GM18858 (cell line): ENCODE data around the gene RAE1.
"Not testable (repeated sequence)": the region's sequence is repeated elsewhere in the genome, so short reads cannot be mapped to it uniquely, and the experiment has no call there.

Source experiments
- ATAC-seq: cut with Tn5 transposase; IDR thresholded peaks from one replicate; pipeline ENCODE4 v1.9.1; 2021; ENCODE audit not compliant: unreplicated experiment

The RAE1 gene

DNA sequence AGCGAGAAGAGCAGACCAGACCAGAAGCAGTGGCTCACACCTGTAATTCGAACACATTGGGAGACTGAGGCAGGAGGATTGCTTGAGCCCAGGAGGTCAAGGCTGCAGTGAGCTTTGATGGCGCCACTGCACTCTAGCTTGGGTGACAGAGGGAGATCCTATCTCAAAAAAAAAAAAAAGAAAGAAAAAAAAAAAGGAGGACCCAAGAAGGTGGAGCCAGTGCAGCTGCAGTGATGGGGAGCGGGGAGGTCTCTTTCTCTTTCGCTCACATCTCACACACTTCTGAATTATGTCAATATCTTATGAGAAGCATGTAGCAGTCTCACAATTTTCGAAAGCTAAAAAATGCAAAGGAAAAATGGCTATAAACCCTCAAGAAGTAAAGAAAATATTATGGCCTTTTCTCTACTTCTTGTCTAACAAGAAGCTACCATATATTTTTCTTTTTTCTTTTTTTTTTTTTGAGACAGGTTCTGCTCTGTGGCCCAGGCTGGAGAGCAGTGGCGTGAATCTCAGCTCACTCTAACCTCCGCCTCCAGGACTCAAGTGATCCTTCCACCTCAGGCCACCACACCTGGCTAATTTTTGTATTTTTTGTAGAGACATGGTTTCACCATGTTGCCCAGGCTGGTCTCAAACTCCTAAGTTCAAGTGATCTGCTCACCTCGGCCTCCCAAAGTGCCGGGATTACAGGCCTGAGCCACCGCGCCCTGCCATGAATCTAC, 25.3 kb upstream of the RAE1 start:
- ATAC-seq, result no peak

DNA sequence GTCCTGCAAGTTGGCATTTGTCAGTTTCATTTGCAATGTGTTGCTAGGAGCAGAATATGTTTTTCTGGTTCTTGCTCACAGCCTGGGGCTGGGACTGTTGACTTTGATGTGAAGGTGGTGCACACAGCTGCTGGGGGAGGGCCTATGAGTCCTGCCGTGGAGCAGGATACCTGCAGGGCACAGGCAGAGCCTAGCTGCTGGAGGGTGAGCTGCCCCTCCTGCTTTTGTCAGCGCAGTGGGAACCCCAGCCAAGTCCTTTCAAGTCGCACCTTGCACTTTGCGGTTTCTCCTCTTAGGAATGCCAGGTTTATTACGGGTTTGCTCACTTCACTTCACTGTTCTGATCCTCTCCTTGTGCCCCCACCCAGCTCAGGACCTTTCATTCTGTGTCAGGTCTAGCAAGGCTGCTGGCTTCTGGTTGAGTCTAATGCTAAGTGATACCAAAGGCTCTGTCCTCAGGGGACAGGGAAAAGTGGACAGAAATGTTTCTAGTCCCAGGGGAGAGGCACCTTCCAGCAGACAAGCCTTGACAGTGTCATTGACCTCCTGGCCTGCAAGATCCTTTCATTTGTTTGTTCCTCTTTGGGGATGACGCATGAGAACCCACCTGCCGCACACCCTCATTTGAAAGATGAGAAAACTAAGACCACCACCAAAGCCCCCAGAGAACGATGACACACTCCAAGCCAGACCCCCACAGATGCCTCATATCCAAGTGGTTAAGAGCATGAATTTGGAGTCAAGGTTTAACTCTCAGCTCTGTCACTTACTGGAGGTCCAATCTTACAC, 24.2 kb upstream of the RAE1 start:
- no peak for ATAC-seq

DNA sequence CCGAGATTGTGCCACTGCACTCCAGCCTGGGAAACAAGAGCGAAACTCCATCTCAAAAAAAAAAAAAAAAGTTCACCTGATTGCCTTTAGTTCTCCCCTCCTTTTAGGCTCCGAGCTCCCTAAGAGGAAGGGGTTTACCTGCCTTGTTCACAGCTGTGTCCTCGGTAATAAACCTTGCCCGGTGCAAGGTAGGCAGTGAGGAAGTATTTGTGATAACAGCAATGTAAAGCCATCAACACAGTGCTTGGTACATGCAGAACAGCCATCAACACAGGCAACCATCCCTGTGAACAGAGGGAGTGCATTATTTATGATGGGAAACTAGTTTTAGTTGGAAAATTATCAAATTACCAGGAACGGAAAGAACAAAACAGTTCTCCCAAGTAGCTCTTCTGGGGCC, 23.2 kb upstream of the RAE1 start:
- no peak for ATAC-seq

DNA sequence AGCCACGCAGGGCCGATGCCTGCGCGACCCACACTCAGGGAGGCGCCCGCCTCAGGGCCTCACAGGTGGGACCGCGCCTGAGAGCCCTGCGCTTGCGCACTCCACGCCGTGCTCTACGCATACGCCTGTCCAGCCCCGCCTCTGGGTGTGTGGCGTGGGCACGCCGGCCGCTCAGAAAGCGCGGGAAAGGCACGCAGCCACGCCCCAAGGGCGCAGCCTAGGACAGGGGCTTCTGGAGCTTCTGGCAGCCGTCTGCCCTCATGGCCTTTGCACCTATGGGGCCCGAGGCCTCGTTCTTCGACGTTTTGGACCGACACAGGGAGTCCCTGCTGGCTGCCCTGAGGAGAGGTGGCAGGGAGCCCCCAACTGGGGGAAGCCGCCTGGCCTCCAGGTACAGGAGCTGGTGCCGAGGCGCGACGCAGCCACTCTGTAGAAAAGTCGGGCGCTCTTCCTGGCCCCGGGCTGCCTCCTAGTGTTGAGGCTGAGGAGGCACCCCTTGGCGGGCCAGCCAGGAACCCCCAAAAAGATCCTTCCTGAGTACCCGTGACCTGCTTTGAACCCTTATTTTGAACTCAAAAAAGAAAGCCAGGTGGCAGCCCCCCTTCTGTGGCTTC, 21.3 kb upstream of the RAE1 start, which contains the start of gene SPO11:
SPO11 (plus strand) TSS at position 196 of the 614 bp plus-strand sequence; CDS start at position 261, 65 bp downstream.
- no peak for ATAC-seq

DNA sequence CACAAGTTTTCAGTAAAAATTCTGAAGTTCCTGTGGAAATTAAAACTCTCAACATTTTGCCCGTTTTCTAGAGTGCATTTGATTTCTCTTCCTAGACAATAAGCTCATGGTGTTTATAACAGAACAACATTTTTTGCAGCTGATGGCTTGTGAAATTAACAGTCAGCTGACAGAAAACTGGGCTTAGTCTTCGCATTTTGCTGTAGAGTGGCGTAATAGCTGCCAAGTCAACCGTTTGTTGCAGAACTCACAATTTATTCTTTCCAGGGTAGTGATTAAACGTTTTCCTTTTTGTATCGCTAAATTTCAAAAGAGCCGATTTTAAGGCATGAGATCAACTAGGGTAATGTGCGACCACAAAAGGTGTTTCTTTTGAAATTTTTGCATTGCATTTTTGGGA, 20.1 kb upstream of the RAE1 start:
- no peak for ATAC-seq

- no peak for ATAC-seq
Observed at GRCh38 chr20:57332105-57333089, 18.7 kb upstream of the RAE1 start.

GRCh38 chr20:57335392-57335791, 15.7 kb upstream of the RAE1 start:
- no peak for ATAC-seq

DNA sequence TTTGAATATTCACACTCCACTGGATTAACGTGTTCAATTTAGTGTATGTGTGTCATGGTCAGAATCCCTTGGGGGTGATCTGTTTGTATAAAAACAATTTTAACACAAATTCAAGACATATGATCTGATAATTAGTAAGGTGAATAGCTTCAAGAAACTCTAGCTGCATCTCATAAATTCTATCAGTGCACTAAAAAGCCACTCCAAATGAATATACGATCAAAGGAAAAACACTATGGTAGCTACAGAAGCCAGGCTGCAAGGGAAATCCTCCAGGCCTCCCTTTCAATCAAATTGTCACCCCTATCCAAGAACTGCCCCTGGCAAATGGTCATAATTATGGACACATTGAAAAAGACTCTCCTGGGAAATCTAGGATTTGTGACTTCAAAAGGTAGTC, 9.4 kb upstream of the RAE1 start:
- no peak for ATAC-seq

DNA sequence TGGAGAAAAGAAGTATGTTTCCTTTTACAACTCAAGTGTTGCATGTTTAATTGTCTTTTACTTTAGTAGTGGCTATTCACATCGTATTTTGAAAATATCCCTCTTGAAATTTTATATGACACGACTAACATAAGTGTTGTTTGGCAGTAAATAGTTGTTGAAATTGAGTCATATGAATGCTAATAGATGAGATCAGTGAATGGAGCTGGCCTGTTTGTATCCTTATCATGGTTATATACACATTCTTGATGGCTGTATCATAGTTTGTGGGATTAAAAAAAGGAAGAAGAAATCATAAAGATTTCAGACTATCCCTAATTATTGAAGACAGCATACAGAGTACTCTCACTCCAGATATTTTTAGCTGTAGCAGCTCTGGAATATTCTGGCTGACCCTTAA, 8.2 kb upstream of the RAE1 start:
- ATAC-seq, result no peak

- no peak for ATAC-seq
Observed at GRCh38 chr20:57346477-57346876, 4.6 kb upstream of the RAE1 start.

DNA sequence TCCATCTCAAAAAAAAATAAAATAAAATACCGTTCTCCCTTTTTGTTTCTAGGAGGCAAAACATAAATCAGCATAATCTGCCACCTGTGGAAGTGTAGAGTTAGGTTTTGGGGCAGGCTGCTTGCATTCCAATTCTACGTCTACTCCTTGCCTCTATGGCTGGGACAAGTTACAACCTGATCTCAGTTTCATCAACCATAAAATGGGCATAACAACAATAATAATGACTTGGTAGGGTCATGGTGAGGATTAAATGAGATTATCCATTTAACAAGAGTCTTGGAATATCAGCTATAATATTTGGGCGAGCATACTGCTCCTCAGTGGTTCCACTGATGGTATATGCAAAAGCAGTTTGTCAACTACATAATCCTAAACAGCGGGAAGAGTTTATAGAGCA, 3.7 kb upstream of the RAE1 start:
- ATAC-seq, result no peak

DNA sequence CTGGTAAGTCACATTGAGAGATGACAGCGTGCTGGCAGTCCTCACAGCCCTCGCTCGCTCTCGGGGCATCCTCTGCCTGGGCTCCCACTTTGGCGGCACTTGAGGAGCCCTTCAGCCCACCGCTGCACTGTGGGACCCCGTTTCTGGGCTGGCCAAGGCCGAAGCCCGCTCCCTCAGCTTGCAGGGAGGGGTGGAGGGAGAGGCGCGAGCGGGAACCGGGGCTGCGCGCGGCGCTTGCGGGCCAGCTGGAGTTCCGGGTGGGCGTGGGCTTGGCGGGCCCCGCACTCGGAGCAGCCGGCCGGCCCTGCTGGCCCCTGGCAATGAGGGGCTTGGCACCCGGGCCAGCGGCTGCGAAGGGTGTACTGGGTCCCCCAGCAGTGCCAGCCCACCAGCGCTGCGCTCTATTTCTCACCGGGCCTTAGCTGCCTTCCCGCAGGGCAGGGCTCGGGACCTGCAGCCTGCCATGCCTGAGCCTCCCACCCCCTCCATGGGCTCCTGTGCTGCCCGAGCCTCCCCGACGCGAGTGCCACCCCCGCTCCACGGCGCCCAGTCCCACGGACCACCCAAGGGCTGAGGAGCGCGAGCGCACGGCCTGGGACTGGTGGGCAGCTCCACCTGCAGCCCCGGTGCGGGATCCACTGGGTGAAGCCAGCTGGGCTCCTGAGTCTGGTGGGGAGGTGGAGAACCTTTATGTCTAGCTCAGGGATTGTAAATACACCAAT, 2.7 kb upstream of the RAE1 start:
- ATAC-seq, result not testable (repeated sequence)

GRCh38 chr20:57348922-57349574, 2.0 kb upstream of the RAE1 start:
- not testable (repeated sequence) for ATAC-seq

DNA sequence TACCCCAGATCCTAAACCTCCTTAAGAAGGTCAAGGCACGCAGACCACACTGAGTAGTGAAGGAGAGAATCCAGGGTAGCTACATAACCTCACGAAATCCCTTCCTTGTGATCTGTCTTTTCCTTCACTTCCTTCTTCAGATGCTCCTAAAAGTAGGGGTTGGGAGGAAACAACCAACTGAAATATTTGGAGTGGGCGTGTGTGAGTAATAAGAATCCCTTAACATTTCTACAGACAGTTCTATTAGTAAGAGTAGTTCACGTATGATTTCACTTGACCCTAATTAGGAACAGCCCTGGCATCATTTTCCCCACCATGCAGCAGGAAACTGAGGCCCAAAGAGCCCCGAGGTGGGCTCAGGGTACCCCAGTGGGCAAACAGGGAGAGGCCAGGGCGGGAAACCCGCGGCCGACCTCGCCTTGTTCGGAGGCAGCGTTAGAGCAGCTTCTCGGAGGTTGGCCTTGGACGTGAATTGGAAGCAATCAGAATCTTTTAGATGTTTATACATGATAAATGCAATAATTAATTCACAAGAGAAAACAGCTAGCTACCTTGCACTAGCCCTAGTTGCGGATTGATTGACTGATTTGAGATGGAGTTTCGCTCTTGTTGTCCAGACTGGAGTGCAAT, 859 bp upstream of the RAE1 start:
- ATAC-seq, result no peak

DNA sequence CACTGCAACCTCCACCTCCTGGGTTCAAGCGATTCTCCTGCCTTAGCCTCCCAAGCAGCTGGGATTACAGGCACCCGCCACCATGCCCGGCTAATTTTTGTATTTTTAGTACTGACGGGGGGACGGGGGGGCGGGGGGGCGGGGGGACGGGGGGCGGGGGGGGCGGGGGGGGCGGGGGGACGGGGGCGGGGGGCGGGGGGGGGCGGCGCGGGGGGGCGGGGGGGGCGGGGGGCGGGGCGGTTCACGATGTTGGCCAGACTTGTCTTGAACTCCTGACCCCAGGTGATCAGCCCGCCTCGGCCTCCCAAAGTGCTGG, 371 bp upstream of the RAE1 start:
- not testable (repeated sequence) for ATAC-seq

GRCh38 chr20:57352305-57352704, 1.2 kb downstream of the RAE1 start:
- ATAC-seq, result no peak

DNA sequence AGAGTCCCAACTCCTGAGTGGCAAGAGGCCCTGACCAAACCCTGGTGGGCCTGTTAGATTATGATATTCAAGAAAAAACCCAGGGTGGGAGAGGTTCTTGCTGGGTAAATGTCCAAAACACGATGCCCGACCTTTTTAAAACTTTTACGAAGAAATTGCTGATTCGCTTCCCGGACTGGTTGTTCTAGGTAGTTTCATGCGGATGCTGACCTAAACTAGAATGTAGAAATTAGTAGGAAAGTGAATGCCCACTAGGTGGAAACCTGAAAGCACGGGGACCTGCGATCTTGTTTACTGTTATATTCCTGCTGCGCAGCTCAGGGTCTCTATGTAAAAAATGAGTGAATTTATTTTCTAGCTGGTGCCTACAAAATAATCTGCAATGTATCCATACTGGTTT, 2.3 kb downstream of the RAE1 start:
- ATAC-seq, result no peak

DNA sequence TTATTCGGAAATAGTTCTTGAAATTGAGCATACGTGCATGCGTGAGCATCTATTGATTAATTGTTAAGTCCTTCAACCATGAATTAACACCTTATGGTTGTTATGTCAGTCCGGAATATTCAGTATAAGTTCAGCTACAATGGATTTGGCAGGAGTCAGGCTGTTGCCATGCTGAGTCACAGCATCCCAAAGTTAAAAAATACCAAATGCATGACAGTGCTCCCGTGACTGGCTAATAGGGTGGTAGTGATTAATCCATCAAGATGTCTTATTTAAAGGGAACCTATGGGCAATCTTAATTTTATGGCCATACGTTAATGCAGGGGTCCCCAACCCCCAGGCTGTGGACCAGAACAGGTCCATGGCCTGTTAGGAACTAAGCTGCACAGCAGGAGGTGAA, 10.5 kb downstream of the RAE1 start:
- ATAC-seq, result no peak

DNA sequence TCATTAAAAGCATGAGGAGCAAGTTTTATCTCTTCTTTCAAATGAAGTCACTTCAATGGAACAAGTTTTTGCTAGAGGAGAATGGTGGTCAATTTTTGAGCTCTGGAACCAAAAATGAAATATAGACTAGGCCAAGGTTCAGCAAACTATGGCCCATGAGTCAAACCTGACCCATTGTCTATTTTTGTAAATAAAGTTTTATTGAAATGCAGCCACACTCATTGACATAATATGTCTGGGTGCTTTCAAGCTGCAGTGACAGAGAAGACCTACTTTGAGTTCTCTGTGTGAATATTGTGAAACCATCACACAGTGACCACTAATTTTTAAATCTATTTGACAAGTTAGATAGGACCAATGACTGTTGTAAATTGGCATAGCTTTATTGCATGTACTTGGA, 13.4 kb downstream of the RAE1 start:
- ATAC-seq, result no peak
